ENCODE measurements around the gene HOMEZ. TPM values are rescaled to one million over a fixed set of nuclear protein-coding genes. Genes with fewer than 3 reads are reported as not detected.
"Not testable (repeated sequence)": the region's sequence is repeated elsewhere in the genome, so short reads cannot be mapped to it uniquely, and the experiment has no call there.

Gene HOMEZ
- total and polyA plus RNA-seq, 9 donors = 5.9 to 23.7 (median 13.4) TPM

DNA sequence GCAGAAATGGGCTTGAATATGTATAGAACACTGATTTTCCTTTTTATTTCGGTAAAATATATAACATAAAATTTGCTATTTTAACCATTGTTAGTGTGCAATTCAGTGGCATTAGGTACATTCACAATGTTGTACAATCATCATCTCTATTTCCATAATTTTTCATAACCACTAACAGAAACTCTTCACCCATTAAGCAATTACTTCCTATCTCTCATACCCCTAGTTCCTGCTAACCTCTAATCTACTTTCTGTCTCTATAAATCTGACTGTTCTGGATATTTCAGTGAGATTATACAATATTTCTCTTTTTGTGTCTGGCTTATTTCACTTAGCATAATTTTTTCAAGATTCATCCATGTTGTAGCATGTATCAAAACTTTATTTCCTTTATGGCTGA is 57.1 kb downstream of the HOMEZ start:
- Histone ChIP-seq H3K27ac (no peak overlapping the region), H3K4me1 (ENCODE audit: insufficient read depth) (no peaks in the 10 kb centered on the region), H3K4me3 (no peak overlapping the region), H3K9me3 (no peaks in the 10 kb centered on the region), H3K36me3 (no peaks in the 10 kb centered on the region), H3K27me3 (no peaks in the 10 kb centered on the region)
- DNase-seq = no peak
- TF ChIP-seq, protein P1, sequence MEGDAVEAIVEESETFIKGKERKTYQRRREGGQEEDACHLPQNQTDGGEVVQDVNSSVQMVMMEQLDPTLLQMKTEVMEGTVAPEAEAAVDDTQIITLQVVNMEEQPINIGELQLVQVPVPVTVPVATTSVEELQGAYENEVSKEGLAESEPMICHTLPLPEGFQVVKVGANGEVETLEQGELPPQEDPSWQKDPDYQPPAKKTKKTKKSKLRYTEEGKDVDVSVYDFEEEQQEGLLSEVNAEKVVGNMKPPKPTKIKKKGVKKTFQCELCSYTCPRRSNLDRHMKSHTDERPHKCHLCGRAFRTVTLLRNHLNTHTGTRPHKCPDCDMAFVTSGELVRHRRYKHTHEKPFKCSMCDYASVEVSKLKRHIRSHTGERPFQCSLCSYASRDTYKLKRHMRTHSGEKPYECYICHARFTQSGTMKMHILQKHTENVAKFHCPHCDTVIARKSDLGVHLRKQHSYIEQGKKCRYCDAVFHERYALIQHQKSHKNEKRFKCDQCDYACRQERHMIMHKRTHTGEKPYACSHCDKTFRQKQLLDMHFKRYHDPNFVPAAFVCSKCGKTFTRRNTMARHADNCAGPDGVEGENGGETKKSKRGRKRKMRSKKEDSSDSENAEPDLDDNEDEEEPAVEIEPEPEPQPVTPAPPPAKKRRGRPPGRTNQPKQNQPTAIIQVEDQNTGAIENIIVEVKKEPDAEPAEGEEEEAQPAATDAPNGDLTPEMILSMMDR (IDR thresholded peaks at IDR 0.05) = no peak
- TF ChIP-seq POLR2A (IDR thresholded peaks at IDR 0.05) (no peak), EP300 (IDR thresholded peaks at IDR 0.05) (no peak)
- intact Hi-C loops (cut with DNase I) = no loop called here
- 71 to 88% (median 87%) methylated on average over 1 of the region's 1 CpG for WGBS, 3 donors

DNA sequence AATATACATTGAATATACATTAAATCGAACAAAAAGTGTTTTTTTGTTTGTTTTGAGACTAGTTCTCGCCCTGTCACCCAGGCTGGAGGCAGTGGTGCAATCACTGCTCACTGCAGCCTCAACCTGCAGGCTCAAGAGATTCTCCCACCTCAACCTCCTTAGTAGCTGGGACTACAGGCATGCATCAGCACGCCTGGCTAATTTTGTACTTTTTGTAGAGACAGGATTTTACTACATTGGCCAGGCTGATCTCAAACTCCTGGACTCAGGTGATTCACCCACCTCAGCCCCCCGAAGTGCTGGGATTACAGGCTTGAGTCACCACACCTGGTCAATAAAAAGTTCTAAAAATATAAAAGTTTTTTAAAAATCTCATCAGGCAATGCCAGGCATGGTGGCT is 58.4 kb downstream of the HOMEZ start:
- Histone ChIP-seq H3K4me1 (ENCODE audit: insufficient read depth) (no peaks in the 10 kb centered on the region), H3K27ac (no peak overlapping the region), H3K4me3 (no peak overlapping the region), H3K36me3 (no peaks in the 10 kb centered on the region), H3K9me3 (no peaks in the 10 kb centered on the region), H3K27me3 (no peaks in the 10 kb centered on the region)
- no peak for TF ChIP-seq POLR2A (IDR thresholded peaks at IDR 0.05)
- TF ChIP-seq EP300 (IDR thresholded peaks at IDR 0.05) = no peak
- TF ChIP-seq, protein P1 (IDR thresholded peaks at IDR 0.05) = no peak
- intact Hi-C loops (cut with DNase I) = no loop called here
- no peak for DNase-seq
- WGBS, 3 donors = 60 to 80% (median 76%) methylated on average over 4 of the region's 4 CpGs

DNA sequence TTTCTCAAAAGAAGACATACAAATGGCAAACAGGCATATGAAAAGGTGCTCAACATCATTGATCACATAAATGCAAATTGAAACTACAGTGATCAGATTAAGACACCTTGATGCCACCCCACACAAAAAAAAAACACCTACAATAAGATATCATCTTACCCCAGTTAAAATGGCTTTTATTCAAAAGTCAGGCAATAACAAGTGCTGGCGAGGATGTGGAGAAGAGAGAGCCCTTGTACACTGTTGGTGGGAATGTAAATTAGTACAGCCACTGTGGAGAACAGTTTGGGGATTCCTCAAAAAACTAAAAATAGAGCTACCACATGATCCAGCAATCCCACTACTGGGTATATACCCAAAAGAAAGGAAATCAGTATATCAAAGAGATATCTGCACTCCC is 61.0 kb downstream of the HOMEZ start:
- H3K4me3 ChIP-seq; intact Hi-C loops (cut with DNase I); H3K9me3 ChIP-seq; H3K36me3 ChIP-seq; H3K27ac ChIP-seq; H3K27me3 ChIP-seq; DNase-seq; H3K4me1 ChIP-seq (ENCODE audit: insufficient read depth): not testable (repeated sequence)
- WGBS, 3 donors = 83 to 96% (median 90%) methylated on average over 1 of the region's 1 CpG

Small RNA genes lying within 50 kb of the gene (small RNA-seq; reads per million reads assigned to genes)
- gene AL049829.1 (not detected), gene RNU6-1046P (not detected)

Other genes with a start within 250 kb of the HOMEZ start
- gene PSMB11, start 243.9 kb downstream of the HOMEZ start, total RNA-seq = not detected
- gene PSMB11, start 243.9 kb downstream of the HOMEZ start, polyA plus RNA-seq = not detected
- 1 to 10 TPM; 1.0 to 6.6 (median 2.3) TPM for gene CDH24, start 228.6 kb downstream of the HOMEZ start, total RNA-seq
- 1 to 10 TPM; 2.1 to 5.5 TPM for gene CDH24, start 228.6 kb downstream of the HOMEZ start, polyA plus RNA-seq
- 100 to 1,000 TPM in 5 of 7 donors, 10 to 100 TPM in 2; 83.3 to 162 (median 135) TPM for gene ACIN1, start 191.0 kb downstream of the HOMEZ start, total RNA-seq
- 100 to 1,000 TPM in 1 of 2 donors, 10 to 100 TPM in 1; 95.4 to 165 TPM for gene ACIN1, start 191.0 kb downstream of the HOMEZ start, polyA plus RNA-seq
- gene C14orf119, start 190.6 kb downstream of the HOMEZ start, total RNA-seq = 10 to 100 TPM; 13.8 to 47.2 (median 41.5) TPM
- gene C14orf119, start 190.6 kb downstream of the HOMEZ start, polyA plus RNA-seq = 10 to 100 TPM; 31.4 to 55.6 TPM
- not detected for gene CIROP, start 181.1 kb downstream of the HOMEZ start, total RNA-seq
- not detected for gene CIROP, start 181.1 kb downstream of the HOMEZ start, polyA plus RNA-seq
- not detected for gene CEBPE, start 166.9 kb downstream of the HOMEZ start, total RNA-seq
- gene CEBPE, start 166.9 kb downstream of the HOMEZ start, polyA plus RNA-seq = under 1 TPM in 1 of 2 donors, not detected in 1; 0.04 TPM
- gene SLC7A8, start 102.5 kb downstream of the HOMEZ start, total RNA-seq = 100 to 1,000 TPM in 3 of 7 donors, 10 to 100 TPM in 4; 51.1 to 161 (median 95.4) TPM
- 100 to 1,000 TPM in 1 of 2 donors, 10 to 100 TPM in 1; 45.9 to 104 TPM for gene SLC7A8, start 102.5 kb downstream of the HOMEZ start, polyA plus RNA-seq
- not detected for gene RNF212B, start 48.2 kb downstream of the HOMEZ start, total RNA-seq
- gene RNF212B, start 48.2 kb downstream of the HOMEZ start, polyA plus RNA-seq = not detected
- gene PPP1R3E, start 16.7 kb upstream of the HOMEZ start, total RNA-seq = 10 to 100 TPM in 5 of 7 donors, 1 to 10 TPM in 2; 6.8 to 26.4 (median 21.2) TPM
- 10 to 100 TPM; 10.7 to 17.3 TPM for gene PPP1R3E, start 16.7 kb upstream of the HOMEZ start, polyA plus RNA-seq
- 10 to 100 TPM; 17.0 to 38.7 (median 29.1) TPM for gene BCL2L2, start 20.7 kb upstream of the HOMEZ start, total RNA-seq
- gene BCL2L2, start 20.7 kb upstream of the HOMEZ start, polyA plus RNA-seq = 10 to 100 TPM; 31.7 to 36.0 TPM
- gene PABPN1, start 35.3 kb upstream of the HOMEZ start, total RNA-seq = 100 to 1,000 TPM in 5 of 7 donors, 10 to 100 TPM in 2; 37.2 to 164 (median 136) TPM
- gene PABPN1, start 35.3 kb upstream of the HOMEZ start, polyA plus RNA-seq = 100 to 1,000 TPM in 1 of 2 donors, 10 to 100 TPM in 1; 93.4 to 117 TPM
- 10 to 100 TPM; 25.0 to 48.0 (median 38.5) TPM for gene SLC22A17, start 66.8 kb upstream of the HOMEZ start, total RNA-seq
- 10 to 100 TPM in 1 of 2 donors, 1 to 10 TPM in 1; 8.9 to 32.7 TPM for gene SLC22A17, start 66.8 kb upstream of the HOMEZ start, polyA plus RNA-seq
- gene EFS, start 79.0 kb upstream of the HOMEZ start, total RNA-seq = 10 to 100 TPM; 13.8 to 44.2 (median 34.6) TPM
- gene EFS, start 79.0 kb upstream of the HOMEZ start, polyA plus RNA-seq = 10 to 100 TPM; 10.8 to 22.2 TPM
- gene IL25, start 86.7 kb upstream of the HOMEZ start, total RNA-seq = not detected
- not detected for gene IL25, start 86.7 kb upstream of the HOMEZ start, polyA plus RNA-seq
- under 1 TPM in 1 of 7 donors, not detected in 6; 0.48 TPM for gene CMTM5, start 90.9 kb upstream of the HOMEZ start, total RNA-seq
- gene CMTM5, start 90.9 kb upstream of the HOMEZ start, polyA plus RNA-seq = 1 to 10 TPM in 1 of 2 donors, under 1 TPM in 1; 0.16 to 1.1 TPM
- 1 to 10 TPM in 1 of 7 donors, under 1 TPM in 3, not detected in 3; 0.07 to 1.1 (median 0.74) TPM for gene MYH6, start 122.1 kb upstream of the HOMEZ start, total RNA-seq
- under 1 TPM in 1 of 2 donors, not detected in 1; 0.31 TPM for gene MYH6, start 122.1 kb upstream of the HOMEZ start, polyA plus RNA-seq
- gene MYH7, start 149.5 kb upstream of the HOMEZ start, total RNA-seq = 1 to 10 TPM in 1 of 7 donors, under 1 TPM in 2, not detected in 4; 0.92 to 1.1 (median 0.96) TPM
- under 1 TPM in 1 of 2 donors, not detected in 1; 0.93 TPM for gene MYH7, start 149.5 kb upstream of the HOMEZ start, polyA plus RNA-seq
- gene NGDN, start 183.6 kb upstream of the HOMEZ start, total RNA-seq = 10 to 100 TPM; 32.9 to 51.6 (median 38.4) TPM
- 10 to 100 TPM; 48.5 to 57.5 TPM for gene NGDN, start 183.6 kb upstream of the HOMEZ start, polyA plus RNA-seq

Measured in ovary (tissue), 9 donors.